Measurements from ENCODE around the gene URB1.
A peak's percentile ranks its signal among the peaks of the same experiment; 100 is the strongest.

The URB1 gene

DNA sequence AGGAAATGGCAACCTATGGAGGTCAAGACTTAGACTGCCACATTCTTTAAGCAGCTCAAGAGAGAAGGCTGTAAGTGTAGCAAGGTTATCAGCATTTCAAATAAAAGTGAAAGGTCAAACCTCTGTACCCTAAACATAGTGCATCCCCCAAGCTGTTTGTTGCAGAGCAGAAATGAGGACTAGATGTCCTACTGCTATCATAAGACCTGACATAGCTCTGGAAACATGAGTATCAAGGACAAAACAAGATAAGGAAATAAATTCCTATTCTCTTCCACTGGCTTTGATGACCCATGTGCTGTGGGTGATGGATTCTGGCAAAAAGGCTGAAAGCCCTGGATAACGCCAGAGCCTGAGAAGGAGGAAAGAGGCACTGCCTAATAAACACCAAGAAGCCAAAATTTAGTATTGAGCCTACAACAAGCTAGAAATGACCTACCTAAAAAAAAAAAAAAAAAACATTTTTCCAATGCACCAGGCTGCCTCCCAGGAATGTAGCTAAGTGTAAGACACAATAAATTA, 35.9 kb downstream of the URB1 start:
- DNase-seq (ENCODE audit: low read depth in 1 of 2, low spot score in 1 of 2), result no peak
- TF ChIP-seq JUND (IDR thresholded peaks at IDR 0.05; ENCODE audit: low read depth), result no peak
- in situ Hi-C loops (cut with HindIII; ENCODE audit: low pct_unique_long_range_greater_than_20kb, low sequenced_read_pairs), result no loop called here

DNA sequence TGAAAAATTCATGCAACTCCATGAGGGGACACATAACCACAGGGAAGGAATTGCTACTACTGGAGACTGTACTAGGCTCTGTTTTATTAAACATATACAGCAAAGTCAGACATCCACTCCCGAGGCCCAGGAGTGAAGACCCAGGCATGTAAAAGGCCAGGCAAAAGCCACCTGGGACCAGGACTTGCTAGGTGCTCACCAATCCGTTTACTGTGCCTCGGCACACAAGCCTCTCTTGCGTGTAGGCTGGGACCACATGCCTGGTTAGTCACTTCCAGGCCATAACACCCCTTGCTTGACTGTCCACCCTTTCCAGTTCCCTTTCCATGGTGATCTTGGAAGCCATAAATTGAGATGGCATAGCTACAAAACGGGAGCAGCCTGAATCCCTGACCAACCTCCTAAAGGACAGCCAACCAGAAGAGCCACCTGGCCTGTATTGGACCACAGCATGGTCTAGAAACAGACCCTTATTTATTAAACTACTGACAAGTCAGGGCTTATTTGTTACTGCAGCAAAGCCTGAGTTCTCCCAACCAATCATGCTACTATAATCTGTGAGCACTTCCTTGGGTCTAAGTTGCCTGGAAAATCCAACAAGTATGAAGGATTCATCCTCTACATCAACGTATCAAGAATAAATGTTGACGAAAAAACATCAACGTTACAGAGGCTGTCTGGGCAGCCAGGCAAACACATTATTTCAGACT, 39.7 kb downstream of the URB1 start:
- in situ Hi-C loops (cut with HindIII; ENCODE audit: low pct_unique_long_range_greater_than_20kb, low sequenced_read_pairs), result no loop called here
- TF ChIP-seq JUND (IDR thresholded peaks at IDR 0.05; ENCODE audit: low read depth), result no peak
- DNase-seq (ENCODE audit: low read depth in 1 of 2, low spot score in 1 of 2), result no peak

DNA sequence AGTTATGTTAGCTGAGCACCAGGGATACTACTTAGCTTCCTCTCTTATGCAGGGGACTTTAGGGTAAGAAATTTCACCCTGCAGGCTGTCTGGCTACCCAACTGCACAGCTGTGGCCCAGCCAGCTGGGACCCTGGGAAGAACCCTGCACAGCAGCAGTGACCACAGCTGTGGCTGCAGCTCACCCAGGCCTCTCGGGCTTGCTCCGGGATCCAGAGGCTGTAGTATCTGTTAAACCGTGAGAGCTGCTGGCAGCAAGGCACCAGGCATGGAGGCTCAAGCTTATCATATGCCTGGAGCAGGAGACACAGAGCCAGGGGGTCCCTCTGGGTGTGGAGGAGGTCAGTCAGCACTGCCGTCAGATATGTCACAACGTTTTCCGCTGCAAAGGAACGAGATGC, 40.3 kb downstream of the URB1 start:
- TF ChIP-seq JUND (IDR thresholded peaks at IDR 0.05; ENCODE audit: low read depth), result no peak
- in situ Hi-C loops (cut with HindIII; ENCODE audit: low pct_unique_long_range_greater_than_20kb, low sequenced_read_pairs), result no loop called here
- no peak for DNase-seq (ENCODE audit: low read depth in 1 of 2, low spot score in 1 of 2)

DNA sequence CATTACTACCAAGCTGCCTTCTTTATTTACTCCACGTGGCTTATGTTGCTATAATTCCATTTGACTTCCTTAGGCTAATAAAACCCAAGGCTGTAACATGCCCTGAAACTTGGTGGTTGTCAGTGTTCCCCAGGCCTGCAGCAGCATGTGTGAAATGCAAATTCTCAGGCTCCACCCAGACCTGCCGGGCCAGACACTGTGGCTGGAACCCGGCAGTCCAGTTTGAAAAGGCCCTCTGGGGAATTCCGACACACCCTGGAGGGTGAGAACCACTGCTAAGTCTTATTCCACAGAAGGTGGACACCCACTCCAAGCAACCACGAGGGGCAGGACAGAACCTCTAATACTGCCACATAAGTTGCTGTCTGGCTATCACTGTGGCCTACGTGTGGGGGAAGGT, 41.4 kb downstream of the URB1 start:
- in situ Hi-C loops (cut with HindIII; ENCODE audit: low pct_unique_long_range_greater_than_20kb, low sequenced_read_pairs), result no loop called here
- no peak for TF ChIP-seq JUND (IDR thresholded peaks at IDR 0.05; ENCODE audit: low read depth)
- DNase-seq (ENCODE audit: low read depth in 1 of 2, low spot score in 1 of 2), result peak; percentile 63 to 94

DNA sequence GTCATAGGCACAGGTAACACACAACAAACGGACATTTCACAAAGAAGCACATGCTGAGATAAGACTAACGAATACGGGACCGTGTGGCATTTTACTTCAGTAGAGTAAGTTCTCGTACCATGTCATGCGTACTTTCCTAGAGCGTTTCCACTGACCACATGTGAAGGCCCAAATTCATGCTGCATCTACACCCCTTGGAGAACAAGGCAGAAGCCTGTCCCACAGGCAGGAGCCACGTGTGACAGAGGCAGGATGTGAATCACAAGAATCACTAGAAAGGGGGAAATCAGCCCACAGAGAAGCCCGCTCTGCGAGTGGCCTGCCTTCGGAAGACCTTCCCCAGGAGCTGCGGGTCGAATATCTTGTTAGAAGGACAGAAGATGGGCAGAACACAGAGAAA, 41.8 kb downstream of the URB1 start:
- in situ Hi-C loops (cut with HindIII; ENCODE audit: low pct_unique_long_range_greater_than_20kb, low sequenced_read_pairs), result no loop called here
- DNase-seq (ENCODE audit: low read depth in 1 of 2, low spot score in 1 of 2), result no peak
- TF ChIP-seq JUND (IDR thresholded peaks at IDR 0.05; ENCODE audit: low read depth), result no peak

DNA sequence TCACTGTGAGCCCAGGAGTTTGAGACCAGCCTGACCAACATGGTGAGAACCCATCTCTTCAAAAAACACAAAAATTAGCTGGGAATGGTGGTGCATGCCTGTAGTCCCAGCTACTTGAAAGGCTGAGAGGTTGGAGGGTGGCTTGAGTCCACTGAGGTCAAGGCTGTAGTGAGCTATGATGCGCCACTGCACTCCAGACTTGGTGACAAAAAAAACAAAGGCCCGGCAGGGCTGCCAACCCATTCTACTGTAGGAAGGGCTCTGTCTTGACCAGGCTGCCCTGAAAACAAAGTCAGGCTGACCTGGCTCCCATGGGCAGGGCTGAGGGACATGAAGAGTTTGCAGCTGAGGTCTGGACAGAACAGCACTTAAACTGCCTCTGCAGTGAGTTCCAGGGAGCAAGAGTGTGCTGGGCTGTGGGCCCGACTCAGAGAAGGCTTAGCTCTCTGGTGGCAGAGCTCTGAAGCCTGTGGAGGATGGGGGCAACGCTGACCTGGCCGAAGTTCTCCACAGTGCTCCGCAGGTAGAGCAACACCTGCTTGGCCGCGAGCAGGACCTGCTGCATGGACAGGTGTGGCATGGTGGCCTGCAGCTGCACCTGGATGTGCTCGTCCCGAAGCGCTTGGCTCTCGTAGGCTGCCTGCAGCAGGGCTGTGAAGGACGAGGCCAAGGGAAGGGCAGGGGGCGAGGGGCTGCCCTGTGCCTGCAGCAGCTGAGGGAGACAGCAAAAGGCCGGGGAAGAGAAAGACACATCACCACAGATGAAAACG, 42.4 kb downstream of the URB1 start:
- DNase-seq (ENCODE audit: low read depth in 1 of 2, low spot score in 1 of 2), result peak in 1 of 2 experiments; percentile 35
- TF ChIP-seq JUND (IDR thresholded peaks at IDR 0.05; ENCODE audit: low read depth), result no peak
- in situ Hi-C loops (cut with HindIII; ENCODE audit: low pct_unique_long_range_greater_than_20kb, low sequenced_read_pairs), result no loop called here

DNA sequence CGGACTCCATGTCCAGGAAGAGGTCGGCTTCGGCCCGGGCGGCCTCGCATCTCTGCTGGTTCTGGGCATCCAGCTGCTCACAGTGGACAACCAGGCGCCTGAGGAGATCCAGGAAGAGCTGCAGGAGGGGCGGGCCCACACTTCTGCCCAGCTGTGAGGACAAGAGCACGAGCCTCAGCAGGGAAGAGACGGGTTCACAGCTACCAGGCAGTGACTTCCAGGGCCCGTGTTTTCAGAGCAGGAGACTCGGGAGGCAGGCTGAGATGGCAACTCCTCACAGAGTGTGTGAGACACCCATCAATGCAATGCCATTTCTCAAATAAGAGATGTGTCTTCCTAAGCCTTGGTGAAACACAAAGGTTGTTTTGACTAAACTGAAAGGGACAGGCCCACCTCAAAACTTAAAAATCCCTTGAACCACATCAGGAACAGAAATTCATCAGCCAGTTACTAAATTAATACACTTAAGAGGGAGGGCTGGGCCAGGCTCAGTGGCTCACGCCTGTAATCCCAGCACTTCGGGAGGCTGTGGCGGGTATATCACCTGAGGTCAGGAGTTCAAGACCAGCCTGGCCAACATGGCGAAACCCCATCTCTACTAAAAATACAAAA, 43.4 kb downstream of the URB1 start:
- TF ChIP-seq JUND (IDR thresholded peaks at IDR 0.05; ENCODE audit: low read depth), result no peak
- in situ Hi-C loops (cut with HindIII; ENCODE audit: low pct_unique_long_range_greater_than_20kb, low sequenced_read_pairs), result no loop called here
- DNase-seq (ENCODE audit: low read depth in 1 of 2, low spot score in 1 of 2), result no peak

DNA sequence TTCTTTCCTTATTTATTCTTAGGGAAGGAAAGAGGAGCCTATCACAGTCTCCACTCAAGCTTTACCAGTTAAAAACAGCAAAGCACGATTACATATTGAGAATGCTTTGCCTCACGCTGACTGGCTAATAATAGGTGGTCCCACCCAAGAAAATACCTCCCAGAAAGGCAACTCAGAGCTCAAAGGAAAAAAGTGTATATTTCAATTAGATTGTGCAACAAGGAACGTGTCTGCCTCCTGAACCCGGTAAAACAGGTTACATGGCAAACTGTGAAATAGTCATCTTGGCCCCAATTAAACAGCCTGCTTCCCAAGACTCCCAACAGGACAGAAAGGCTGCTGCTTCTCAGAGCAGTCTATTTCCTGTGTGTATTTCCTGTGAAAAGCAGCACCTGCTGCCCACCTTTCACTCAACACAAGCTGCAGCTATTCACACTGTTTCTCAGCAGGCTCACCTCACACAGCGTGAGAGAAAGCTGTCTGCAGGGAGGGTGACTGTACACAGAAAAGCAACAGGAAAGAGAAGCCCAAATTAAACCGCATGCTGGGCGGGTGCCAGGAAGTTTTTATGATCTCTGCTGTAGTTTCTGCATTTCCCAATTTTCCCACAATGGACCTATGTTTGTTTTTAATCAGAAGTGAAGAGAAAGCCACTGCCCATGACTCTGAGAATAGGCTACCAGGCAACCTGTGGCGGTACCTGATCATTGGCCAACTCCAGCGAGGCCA, 44.0 kb downstream of the URB1 start:
- no peak for TF ChIP-seq JUND (IDR thresholded peaks at IDR 0.05; ENCODE audit: low read depth)
- peak; percentile 66 to 93 for DNase-seq (ENCODE audit: low read depth in 1 of 2, low spot score in 1 of 2)
- in situ Hi-C loops (cut with HindIII; ENCODE audit: low pct_unique_long_range_greater_than_20kb, low sequenced_read_pairs), result no loop called here

DNA sequence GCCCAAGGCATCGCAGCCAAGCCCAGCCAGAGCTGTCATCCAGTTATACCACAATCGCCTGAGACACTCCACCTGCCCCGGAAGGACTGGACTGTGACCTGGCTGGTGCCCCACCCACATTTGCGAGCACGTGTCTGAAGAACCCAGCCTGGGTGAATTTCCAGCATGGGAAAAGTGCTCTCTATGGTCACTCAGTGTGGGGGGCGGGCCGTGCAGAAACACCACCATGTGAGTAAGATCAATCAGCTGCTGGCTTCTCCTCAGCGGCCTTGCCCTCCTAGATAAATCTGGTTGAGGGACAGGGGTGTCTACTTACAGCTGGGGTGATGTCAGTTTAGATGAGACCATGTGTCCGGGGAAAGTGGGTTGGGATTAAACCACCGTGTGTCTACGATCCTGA, 44.8 kb downstream of the URB1 start:
- DNase-seq (ENCODE audit: low read depth in 1 of 2, low spot score in 1 of 2), result no peak
- TF ChIP-seq JUND (IDR thresholded peaks at IDR 0.05; ENCODE audit: low read depth), result no peak
- in situ Hi-C loops (cut with HindIII; ENCODE audit: low pct_unique_long_range_greater_than_20kb, low sequenced_read_pairs), result no loop called here

DNA sequence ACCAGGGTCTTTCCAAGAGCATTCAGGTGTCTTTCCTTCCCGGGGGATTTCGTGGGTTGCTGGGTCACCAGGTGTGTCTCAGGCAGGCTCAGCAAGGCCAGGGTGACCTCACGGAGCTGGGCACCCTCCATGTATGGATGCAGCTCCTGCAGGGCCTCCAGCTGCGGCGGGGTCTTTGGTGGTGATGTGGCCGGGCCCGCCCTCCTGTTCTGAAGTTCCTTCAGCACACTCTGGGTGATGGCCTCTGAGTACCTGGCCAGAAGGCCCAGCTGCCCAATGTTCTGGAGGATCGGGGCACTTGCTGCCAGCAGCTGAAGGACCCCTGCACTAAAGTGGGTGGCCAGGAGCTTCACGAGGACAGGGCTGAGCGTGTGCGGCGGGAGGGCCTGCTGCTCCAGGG, 45.5 kb downstream of the URB1 start:
- no peak for DNase-seq (ENCODE audit: low read depth in 1 of 2, low spot score in 1 of 2)
- in situ Hi-C loops (cut with HindIII; ENCODE audit: low pct_unique_long_range_greater_than_20kb, low sequenced_read_pairs), result no loop called here
- TF ChIP-seq JUND (IDR thresholded peaks at IDR 0.05; ENCODE audit: low read depth), result no peak

DNA sequence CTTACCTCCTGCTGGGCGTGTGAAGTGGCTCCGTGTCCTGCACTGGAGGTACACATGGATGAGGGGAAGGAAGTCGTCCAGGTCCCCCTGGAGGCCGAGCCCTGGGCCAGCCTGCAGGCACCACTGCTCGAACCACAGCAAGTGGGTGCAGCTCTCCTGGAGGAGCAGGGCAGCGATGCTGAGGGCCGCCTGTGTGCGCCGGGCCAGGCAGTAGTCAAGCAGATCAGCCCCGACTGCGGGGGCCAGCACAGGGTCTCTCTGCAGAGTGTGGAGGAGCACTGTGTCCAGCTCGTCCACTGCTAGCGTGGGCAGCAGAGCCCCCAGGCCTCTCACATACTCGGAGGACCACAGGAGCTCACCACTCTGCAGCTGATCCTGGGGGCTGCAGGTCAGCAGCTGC, 45.9 kb downstream of the URB1 start:
- DNase-seq (ENCODE audit: low read depth in 1 of 2, low spot score in 1 of 2), result no peak
- in situ Hi-C loops (cut with HindIII; ENCODE audit: low pct_unique_long_range_greater_than_20kb, low sequenced_read_pairs), result no loop called here
- TF ChIP-seq JUND (IDR thresholded peaks at IDR 0.05; ENCODE audit: low read depth), result no peak

Measured in T47D (cell line).